Neural cell (in vitro differentiated cells): ENCODE results near the gene ZDHHC11. TPM values are rescaled to one million over a fixed set of nuclear protein-coding genes. Genes with fewer than 3 reads are reported as not detected.

Experiments
- H2AFZ ChIP-seq: fragments of 200-600, 300-800 bp; sonication (generic), shearing (Covaris generic); 2 replicates; pipeline ENCODE4 v1.6.0; 2014; ENCODE audit warnings: low read depth, mild to moderate bottlenecking, antibody characterized with exemption, low read length, moderate library complexity
- H3F3A ChIP-seq: fragments of 200-600 bp; shearing (Covaris generic); 2 replicates; pipeline ENCODE4 v1.6.1; 2016; ENCODE audit warnings: mild to moderate bottlenecking, moderate library complexity, mixed read lengths, antibody characterized with exemption, low read length; ENCODE audit not compliant: insufficient read depth, poor library complexity, severe bottlenecking
- H3K27ac ChIP-seq: fragments of 200-600, 300-800 bp; sonication (generic), shearing (Covaris generic); 2 replicates; pipeline ENCODE4 v1.5.1; 2014; ENCODE audit warnings: mild to moderate bottlenecking, low read length, moderate library complexity
- H3K27me3 ChIP-seq: fragments of 300-800, 200-600 bp; sonication (generic), shearing (Covaris generic); 2 replicates; pipeline ENCODE4 v1.6.0; 2014; ENCODE audit warnings: mild to moderate bottlenecking, low read depth, low read length, moderate library complexity; ENCODE audit not compliant: insufficient read depth
- H3K36me3 ChIP-seq: fragments of 300-800, 200-600 bp; sonication (generic), shearing (Covaris generic); 2 replicates; pipeline ENCODE4 v1.5.1; 2014; ENCODE audit warnings: mild to moderate bottlenecking, antibody characterized with exemption, low read length, moderate library complexity; ENCODE audit not compliant: insufficient read depth
- H3K4me2 ChIP-seq: fragments of 300-800, 200-600 bp; sonication (generic), shearing (Covaris generic); 2 replicates; pipeline ENCODE4 v1.6.0; 2014; ENCODE audit warnings: mild to moderate bottlenecking, low read length
- H3K4me3 ChIP-seq: fragments of 300-800, 200-600 bp; sonication (generic), shearing (Covaris generic); 2 replicates; pipeline ENCODE4 v1.5.1; 2014; ENCODE audit warnings: mild to moderate bottlenecking, low read length, moderate library complexity
- H3K79me2 ChIP-seq: fragments of 200-600 bp; shearing (Covaris generic); replicated peaks from 2 replicates; pipeline ENCODE4 v1.6.0; 2014; ENCODE audit warnings: mild to moderate bottlenecking, low read length, moderate library complexity; ENCODE audit not compliant: insufficient read depth
- H3K9ac ChIP-seq: fragments of 300-800, 200-600 bp; sonication (generic), shearing (Covaris generic); 2 replicates; pipeline ENCODE4 v1.6.1; 2016; ENCODE audit warnings: mild to moderate bottlenecking, low read length, mixed read lengths
- H3K9me2 ChIP-seq: fragments of 200-600 bp; shearing (Covaris generic); 2 replicates; pipeline ENCODE4 v1.6.1; 2016; ENCODE audit warnings: mild to moderate bottlenecking, low read length, mixed read lengths; ENCODE audit not compliant: insufficient read depth
- H3K9me3 ChIP-seq: fragments of 200-600, 300-800 bp; sonication (generic), shearing (Covaris generic); 2 replicates; pipeline ENCODE4 v1.6.1; 2016; ENCODE audit warnings: mild to moderate bottlenecking, mixed run types, low read length, moderate library complexity, mixed read lengths
- H4K20me1 ChIP-seq: fragments of 200-600 bp; shearing (Covaris generic); 2 replicates; pipeline ENCODE4 v1.6.1; 2016; ENCODE audit warnings: mild to moderate bottlenecking, mixed run types; ENCODE audit not compliant: insufficient read depth
- CTCF ChIP-seq: fragments of 450-650 bp; IDR thresholded peaks from 2 replicates; pipeline ENCODE4 v1.5.1; 2014; ENCODE audit warnings: antibody characterized with exemption, mild to moderate bottlenecking, moderate library complexity; ENCODE audit not compliant: poor library complexity, severe bottlenecking
- EP300 ChIP-seq: fragments of 450-650 bp; conservative IDR thresholded peaks from 2 replicates; pipeline ENCODE4 v1.6.1; 2014; ENCODE audit warnings: antibody characterized with exemption, mild to moderate bottlenecking, moderate library complexity; ENCODE audit not compliant: poor library complexity, severe bottlenecking
- EZH2 ChIP-seq: fragments of 200-600, 300-800 bp; shearing (Covaris generic), sonication (generic); IDR thresholded peaks from 2 replicates; pipeline ENCODE4 v1.6.1; 2014; ENCODE audit warnings: antibody characterized with exemption, low read length, borderline replicate concordance, mild to moderate bottlenecking; ENCODE audit not compliant: insufficient read depth, poor library complexity, severe bottlenecking
- MXI1 ChIP-seq: fragments of 450-650 bp; conservative IDR thresholded peaks from 2 replicates; pipeline ENCODE4 v1.6.1; 2014; ENCODE audit warnings: antibody characterized with exemption, mild to moderate bottlenecking; ENCODE audit not compliant: poor library complexity, severe bottlenecking
- POLR2AphosphoS5 ChIP-seq: IDR thresholded peaks from 2 replicates; pipeline ENCODE4 v1.6.1; 2012
- RAD21 ChIP-seq: fragments of 450-650 bp; conservative IDR thresholded peaks from 2 replicates; pipeline ENCODE4 v1.6.1; 2014; ENCODE audit warnings: antibody characterized with exemption, mild to moderate bottlenecking, moderate library complexity
- SMC3 ChIP-seq: fragments of 450-650 bp; conservative IDR thresholded peaks from 2 replicates; pipeline ENCODE4 v1.6.1; 2014; ENCODE audit warnings: antibody characterized with exemption, mild to moderate bottlenecking, moderate library complexity; ENCODE audit not compliant: poor library complexity
- TAF1 ChIP-seq: IDR thresholded peaks from 2 replicates; pipeline ENCODE4 v1.6.1; 2012; ENCODE audit warnings: low read depth
- polyA plus RNA-seq: library from polyadenylated mRNA; depleted of rRNA; stranded (reverse); fragments of >200 nt; gene quantifications from 2 replicates; pipeline ENCODE4 v1.2.3, GENCODE V29; 2014
- TF ChIP-seq, protein P1 (sequence below): IDR thresholded peaks from 2 replicates; pipeline ENCODE4 v1.6.1; 2012; ENCODE audit warnings: borderline replicate concordance

Gene ZDHHC11
- polyA plus RNA-seq, 1 donor from 2014 or later = 11.4 TPM

DNA sequence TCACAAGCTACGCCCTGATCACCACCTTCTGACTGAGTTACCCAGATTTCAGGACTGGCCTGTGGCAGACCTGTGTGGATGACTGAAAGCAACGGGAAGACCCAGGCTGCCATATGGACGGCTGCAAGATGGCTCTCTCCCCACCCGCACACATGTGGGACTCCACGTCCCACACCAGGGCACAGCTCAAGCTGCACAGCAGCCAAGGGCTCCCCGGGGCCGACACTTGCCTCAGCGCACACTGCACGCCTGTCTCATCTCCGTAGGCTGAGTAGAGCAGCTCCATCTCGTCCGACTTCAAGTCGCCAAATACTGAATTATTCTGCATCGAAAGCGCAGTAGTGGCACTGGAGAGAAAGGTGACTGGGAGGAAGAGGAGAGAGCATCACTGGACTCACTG, 27.3 kb upstream of the ZDHHC11 start:
- Histone ChIP-seq H3K27ac (no peak overlapping the region), H3K9me2 (no peaks in the 10 kb centered on the region), H3K79me2 (peaks cover 3% of the 10 kb centered on the region), H3F3A (no peaks in the 10 kb centered on the region), H3K27me3 (no peaks in the 10 kb centered on the region), H3K4me3 (no peak overlapping the region), H4K20me1 (no peaks in the 10 kb centered on the region), H3K9me3 (no peaks in the 10 kb centered on the region), H3K4me2 (no peak overlapping the region), H3K9ac (no peak overlapping the region), H3K36me3 (peaks cover 6% of the 10 kb centered on the region), H2AFZ (no peak overlapping the region)
- TF ChIP-seq POLR2AphosphoS5 (no peak), SMC3 (no peak), MXI1 (no peak), CTCF (no peak), EP300 (no peak), TAF1 (no peak), RAD21 (no peak), EZH2 (no peak)
- TF ChIP-seq, protein P1, sequence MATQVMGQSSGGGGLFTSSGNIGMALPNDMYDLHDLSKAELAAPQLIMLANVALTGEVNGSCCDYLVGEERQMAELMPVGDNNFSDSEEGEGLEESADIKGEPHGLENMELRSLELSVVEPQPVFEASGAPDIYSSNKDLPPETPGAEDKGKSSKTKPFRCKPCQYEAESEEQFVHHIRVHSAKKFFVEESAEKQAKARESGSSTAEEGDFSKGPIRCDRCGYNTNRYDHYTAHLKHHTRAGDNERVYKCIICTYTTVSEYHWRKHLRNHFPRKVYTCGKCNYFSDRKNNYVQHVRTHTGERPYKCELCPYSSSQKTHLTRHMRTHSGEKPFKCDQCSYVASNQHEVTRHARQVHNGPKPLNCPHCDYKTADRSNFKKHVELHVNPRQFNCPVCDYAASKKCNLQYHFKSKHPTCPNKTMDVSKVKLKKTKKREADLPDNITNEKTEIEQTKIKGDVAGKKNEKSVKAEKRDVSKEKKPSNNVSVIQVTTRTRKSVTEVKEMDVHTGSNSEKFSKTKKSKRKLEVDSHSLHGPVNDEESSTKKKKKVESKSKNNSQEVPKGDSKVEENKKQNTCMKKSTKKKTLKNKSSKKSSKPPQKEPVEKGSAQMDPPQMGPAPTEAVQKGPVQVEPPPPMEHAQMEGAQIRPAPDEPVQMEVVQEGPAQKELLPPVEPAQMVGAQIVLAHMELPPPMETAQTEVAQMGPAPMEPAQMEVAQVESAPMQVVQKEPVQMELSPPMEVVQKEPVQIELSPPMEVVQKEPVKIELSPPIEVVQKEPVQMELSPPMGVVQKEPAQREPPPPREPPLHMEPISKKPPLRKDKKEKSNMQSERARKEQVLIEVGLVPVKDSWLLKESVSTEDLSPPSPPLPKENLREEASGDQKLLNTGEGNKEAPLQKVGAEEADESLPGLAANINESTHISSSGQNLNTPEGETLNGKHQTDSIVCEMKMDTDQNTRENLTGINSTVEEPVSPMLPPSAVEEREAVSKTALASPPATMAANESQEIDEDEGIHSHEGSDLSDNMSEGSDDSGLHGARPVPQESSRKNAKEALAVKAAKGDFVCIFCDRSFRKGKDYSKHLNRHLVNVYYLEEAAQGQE = no peak

DNA sequence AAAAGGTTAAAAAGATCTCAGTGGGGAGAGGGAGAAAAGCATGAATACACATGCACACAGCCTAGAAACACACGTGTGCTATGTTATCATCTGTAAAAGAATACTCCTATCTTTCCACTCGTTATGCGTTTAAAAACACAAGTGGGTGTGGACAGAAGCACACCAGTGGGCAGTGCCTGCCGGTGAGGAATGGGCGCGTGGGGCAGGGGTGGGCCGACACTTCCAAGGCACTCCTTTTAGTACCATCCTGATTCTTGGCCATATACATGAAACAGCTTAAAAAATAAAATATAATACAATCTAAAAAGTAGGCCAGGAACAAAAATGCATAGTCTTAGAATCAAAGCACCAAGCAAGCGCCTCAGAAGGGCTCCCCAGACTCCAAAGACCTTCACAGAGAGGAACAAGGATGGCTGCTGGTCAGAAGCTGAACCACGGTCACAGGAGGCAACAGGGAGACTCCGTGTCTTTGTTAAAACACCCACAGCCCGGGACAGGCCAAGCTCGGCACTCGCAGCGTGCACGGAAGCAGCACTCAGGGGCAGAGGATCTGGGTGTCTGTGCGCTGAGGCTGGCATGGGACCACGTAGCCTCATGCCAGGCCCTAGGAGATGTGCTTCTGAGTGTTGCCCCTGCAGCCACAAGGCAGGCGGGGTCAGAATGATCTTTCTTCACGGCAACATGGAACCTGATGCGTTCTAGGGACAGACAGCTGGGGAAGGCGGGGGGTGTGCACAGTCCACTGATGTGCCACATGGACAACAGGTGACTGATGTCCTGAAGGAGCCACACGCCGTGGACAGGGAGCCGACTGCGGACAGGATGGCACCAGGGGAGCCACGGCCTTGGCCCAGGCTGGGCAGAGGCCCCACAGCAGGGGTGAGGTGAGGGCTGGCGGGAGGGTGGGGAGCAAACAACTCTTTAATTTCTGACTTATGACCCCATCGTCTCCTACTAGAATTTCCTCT, 25.9 kb upstream of the ZDHHC11 start:
- Histone ChIP-seq H3K9me2 (no peaks in the 10 kb centered on the region), H3K27ac (no peak overlapping the region), H3K4me2 (no peak overlapping the region), H3K9ac (no peak overlapping the region), H3F3A (no peaks in the 10 kb centered on the region), H3K4me3 (no peak overlapping the region), H3K9me3 (no peaks in the 10 kb centered on the region), H3K36me3 (peaks cover 6% of the 10 kb centered on the region), H3K27me3 (no peaks in the 10 kb centered on the region), H4K20me1 (no peaks in the 10 kb centered on the region), H2AFZ (no peak overlapping the region), H3K79me2 (no peaks in the 10 kb centered on the region)
- TF ChIP-seq, protein P1 = no peak
- TF ChIP-seq EP300 (no peak), RAD21 (no peak), TAF1 (no peak), CTCF (no peak), EZH2 (no peak), SMC3 (no peak), MXI1 (no peak), POLR2AphosphoS5 (no peak)
